Neural cell (in vitro differentiated cells): ENCODE data around the gene APAF1. TPM values are rescaled to one million over a fixed set of nuclear protein-coding genes. Genes with fewer than 3 reads are reported as not detected.

Source experiments
- H2AFZ ChIP-seq: fragments of 200-600, 300-800 bp; sonication (generic), shearing (Covaris generic); 2 replicates; pipeline ENCODE4 v1.6.0; 2014; ENCODE audit warnings: low read depth, mild to moderate bottlenecking, antibody characterized with exemption, low read length, moderate library complexity
- H3F3A ChIP-seq: fragments of 200-600 bp; shearing (Covaris generic); 2 replicates; pipeline ENCODE4 v1.6.1; 2016; ENCODE audit warnings: mild to moderate bottlenecking, moderate library complexity, mixed read lengths, antibody characterized with exemption, low read length; ENCODE audit not compliant: insufficient read depth, poor library complexity, severe bottlenecking
- H3K27ac ChIP-seq: fragments of 200-600, 300-800 bp; sonication (generic), shearing (Covaris generic); 2 replicates; pipeline ENCODE4 v1.5.1; 2014; ENCODE audit warnings: mild to moderate bottlenecking, low read length, moderate library complexity
- H3K27me3 ChIP-seq: fragments of 300-800, 200-600 bp; sonication (generic), shearing (Covaris generic); 2 replicates; pipeline ENCODE4 v1.6.0; 2014; ENCODE audit warnings: mild to moderate bottlenecking, low read depth, low read length, moderate library complexity; ENCODE audit not compliant: insufficient read depth
- H3K36me3 ChIP-seq: fragments of 300-800, 200-600 bp; sonication (generic), shearing (Covaris generic); 2 replicates; pipeline ENCODE4 v1.5.1; 2014; ENCODE audit warnings: mild to moderate bottlenecking, antibody characterized with exemption, low read length, moderate library complexity; ENCODE audit not compliant: insufficient read depth
- H3K4me2 ChIP-seq: fragments of 300-800, 200-600 bp; sonication (generic), shearing (Covaris generic); 2 replicates; pipeline ENCODE4 v1.6.0; 2014; ENCODE audit warnings: mild to moderate bottlenecking, low read length
- H3K4me3 ChIP-seq: fragments of 300-800, 200-600 bp; sonication (generic), shearing (Covaris generic); 2 replicates; pipeline ENCODE4 v1.5.1; 2014; ENCODE audit warnings: mild to moderate bottlenecking, low read length, moderate library complexity
- H3K79me2 ChIP-seq: fragments of 200-600 bp; shearing (Covaris generic); replicated peaks from 2 replicates; pipeline ENCODE4 v1.6.0; 2014; ENCODE audit warnings: mild to moderate bottlenecking, low read length, moderate library complexity; ENCODE audit not compliant: insufficient read depth
- H3K9ac ChIP-seq: fragments of 300-800, 200-600 bp; sonication (generic), shearing (Covaris generic); 2 replicates; pipeline ENCODE4 v1.6.1; 2016; ENCODE audit warnings: mild to moderate bottlenecking, low read length, mixed read lengths
- H3K9me2 ChIP-seq: fragments of 200-600 bp; shearing (Covaris generic); 2 replicates; pipeline ENCODE4 v1.6.1; 2016; ENCODE audit warnings: mild to moderate bottlenecking, low read length, mixed read lengths; ENCODE audit not compliant: insufficient read depth
- H3K9me3 ChIP-seq: fragments of 200-600, 300-800 bp; sonication (generic), shearing (Covaris generic); 2 replicates; pipeline ENCODE4 v1.6.1; 2016; ENCODE audit warnings: mild to moderate bottlenecking, mixed run types, low read length, moderate library complexity, mixed read lengths
- H4K20me1 ChIP-seq: fragments of 200-600 bp; shearing (Covaris generic); 2 replicates; pipeline ENCODE4 v1.6.1; 2016; ENCODE audit warnings: mild to moderate bottlenecking, mixed run types; ENCODE audit not compliant: insufficient read depth
- EP300 ChIP-seq: fragments of 450-650 bp; conservative IDR thresholded peaks from 2 replicates; pipeline ENCODE4 v1.6.1; 2014; ENCODE audit warnings: antibody characterized with exemption, mild to moderate bottlenecking, moderate library complexity; ENCODE audit not compliant: poor library complexity, severe bottlenecking
- EZH2 ChIP-seq: fragments of 200-600, 300-800 bp; shearing (Covaris generic), sonication (generic); IDR thresholded peaks from 2 replicates; pipeline ENCODE4 v1.6.1; 2014; ENCODE audit warnings: antibody characterized with exemption, low read length, borderline replicate concordance, mild to moderate bottlenecking; ENCODE audit not compliant: insufficient read depth, poor library complexity, severe bottlenecking
- MXI1 ChIP-seq: fragments of 450-650 bp; conservative IDR thresholded peaks from 2 replicates; pipeline ENCODE4 v1.6.1; 2014; ENCODE audit warnings: antibody characterized with exemption, mild to moderate bottlenecking; ENCODE audit not compliant: poor library complexity, severe bottlenecking
- POLR2AphosphoS5 ChIP-seq: IDR thresholded peaks from 2 replicates; pipeline ENCODE4 v1.6.1; 2012
- RAD21 ChIP-seq: fragments of 450-650 bp; conservative IDR thresholded peaks from 2 replicates; pipeline ENCODE4 v1.6.1; 2014; ENCODE audit warnings: antibody characterized with exemption, mild to moderate bottlenecking, moderate library complexity
- REST ChIP-seq: IDR thresholded peaks from 2 replicates; pipeline ENCODE4 v1.6.1; 2012; ENCODE audit warnings: borderline replicate concordance
- SMC3 ChIP-seq: fragments of 450-650 bp; conservative IDR thresholded peaks from 2 replicates; pipeline ENCODE4 v1.6.1; 2014; ENCODE audit warnings: antibody characterized with exemption, mild to moderate bottlenecking, moderate library complexity; ENCODE audit not compliant: poor library complexity
- TAF1 ChIP-seq: IDR thresholded peaks from 2 replicates; pipeline ENCODE4 v1.6.1; 2012; ENCODE audit warnings: low read depth
- polyA plus RNA-seq: library from polyadenylated mRNA; depleted of rRNA; stranded (reverse); fragments of >200 nt; gene quantifications from 2 replicates; pipeline ENCODE4 v1.2.3, GENCODE V29; 2014
- TF ChIP-seq, protein P1 (sequence below): fragments of 450-650 bp; IDR thresholded peaks from 2 replicates; pipeline ENCODE4 v1.5.1; 2014; ENCODE audit warnings: antibody characterized with exemption, mild to moderate bottlenecking, moderate library complexity; ENCODE audit not compliant: poor library complexity, severe bottlenecking

The APAF1 gene
- polyA plus RNA-seq, 1 donor from 2014 or later = 32.2 TPM

DNA sequence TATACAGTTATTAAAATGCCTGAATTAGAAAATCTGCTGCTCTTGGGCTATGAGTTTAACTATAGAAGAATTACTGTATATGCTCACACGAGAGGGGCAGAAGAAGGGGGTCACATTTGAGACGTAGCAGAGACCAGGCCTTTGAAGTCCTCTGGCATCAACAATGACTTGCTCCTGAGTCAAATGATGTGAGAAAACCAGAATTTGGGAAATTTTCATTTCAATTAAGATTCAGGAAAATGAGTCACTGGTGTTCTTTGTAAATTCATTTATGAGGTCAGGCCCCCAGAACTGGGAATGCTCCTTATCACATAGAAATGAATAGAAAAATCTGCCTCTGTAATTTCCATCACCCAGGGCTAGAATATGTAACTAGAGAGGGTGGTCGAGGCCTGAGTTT is 92.9 kb downstream of the APAF1 start:
- H3F3A ChIP-seq = peaks cover 13% of the 10 kb centered on the region
- H3K9ac ChIP-seq = no peak overlapping the region
- H2AFZ ChIP-seq = no peak overlapping the region
- no peaks in the 10 kb centered on the region for H3K9me3 ChIP-seq
- TF ChIP-seq RAD21 (no peak), MXI1 (no peak), TAF1 (no peak), EP300 (no peak), EZH2 (no peak), POLR2AphosphoS5 (no peak), REST (no peak), SMC3 (no peak)
- TF ChIP-seq, protein P1, sequence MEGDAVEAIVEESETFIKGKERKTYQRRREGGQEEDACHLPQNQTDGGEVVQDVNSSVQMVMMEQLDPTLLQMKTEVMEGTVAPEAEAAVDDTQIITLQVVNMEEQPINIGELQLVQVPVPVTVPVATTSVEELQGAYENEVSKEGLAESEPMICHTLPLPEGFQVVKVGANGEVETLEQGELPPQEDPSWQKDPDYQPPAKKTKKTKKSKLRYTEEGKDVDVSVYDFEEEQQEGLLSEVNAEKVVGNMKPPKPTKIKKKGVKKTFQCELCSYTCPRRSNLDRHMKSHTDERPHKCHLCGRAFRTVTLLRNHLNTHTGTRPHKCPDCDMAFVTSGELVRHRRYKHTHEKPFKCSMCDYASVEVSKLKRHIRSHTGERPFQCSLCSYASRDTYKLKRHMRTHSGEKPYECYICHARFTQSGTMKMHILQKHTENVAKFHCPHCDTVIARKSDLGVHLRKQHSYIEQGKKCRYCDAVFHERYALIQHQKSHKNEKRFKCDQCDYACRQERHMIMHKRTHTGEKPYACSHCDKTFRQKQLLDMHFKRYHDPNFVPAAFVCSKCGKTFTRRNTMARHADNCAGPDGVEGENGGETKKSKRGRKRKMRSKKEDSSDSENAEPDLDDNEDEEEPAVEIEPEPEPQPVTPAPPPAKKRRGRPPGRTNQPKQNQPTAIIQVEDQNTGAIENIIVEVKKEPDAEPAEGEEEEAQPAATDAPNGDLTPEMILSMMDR = no peak
- H3K79me2 ChIP-seq = no peaks in the 10 kb centered on the region
- H3K9me2 ChIP-seq = no peaks in the 10 kb centered on the region
- H3K27me3 ChIP-seq = no peaks in the 10 kb centered on the region
- H3K4me3 ChIP-seq = no peak overlapping the region
- H3K27ac ChIP-seq = no peak overlapping the region
- no peaks in the 10 kb centered on the region for H3K36me3 ChIP-seq
- H4K20me1 ChIP-seq = no peaks in the 10 kb centered on the region
- H3K4me2 ChIP-seq = no peak overlapping the region

DNA sequence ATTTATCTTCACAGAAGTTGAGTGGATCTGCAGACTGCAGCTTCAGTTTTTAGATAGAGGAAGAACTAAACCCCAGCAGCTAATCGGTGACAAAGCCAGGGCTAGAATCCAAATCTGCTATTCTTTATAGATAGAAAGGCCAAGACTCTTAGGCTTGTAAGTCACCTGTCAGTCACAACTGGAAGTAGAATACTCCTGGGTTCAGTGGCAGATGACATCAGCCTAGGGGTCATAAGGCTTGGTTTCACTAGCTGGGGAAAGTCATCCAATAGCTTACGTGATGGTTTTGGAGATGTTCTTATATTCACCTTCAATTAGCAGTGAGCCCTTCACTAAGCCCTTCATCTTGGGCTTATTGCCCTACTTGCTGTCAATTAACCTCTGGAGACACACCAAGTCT is 93.4 kb downstream of the APAF1 start:
- Histone ChIP-seq H3K27ac (no peak overlapping the region), H3K27me3 (no peaks in the 10 kb centered on the region), H3K79me2 (no peaks in the 10 kb centered on the region), H3K9me3 (no peaks in the 10 kb centered on the region), H3K9me2 (no peaks in the 10 kb centered on the region), H3K36me3 (no peaks in the 10 kb centered on the region), H3K4me2 (no peak overlapping the region), H3K4me3 (no peak overlapping the region), H3K9ac (no peak overlapping the region), H4K20me1 (no peaks in the 10 kb centered on the region), H3F3A (peaks cover 13% of the 10 kb centered on the region), H2AFZ (no peak overlapping the region)
- TF ChIP-seq EP300 (no peak), SMC3 (no peak)
- TF ChIP-seq, protein P1 = no peak
